ENCODE measurements around the gene CLK4. TPM values are rescaled to one million over a fixed set of nuclear protein-coding genes. Genes with fewer than 3 reads are reported as not detected.

CLK4 gene
- total RNA-seq, 1 donor from 2014 or later, result 37.9 TPM

DNA sequence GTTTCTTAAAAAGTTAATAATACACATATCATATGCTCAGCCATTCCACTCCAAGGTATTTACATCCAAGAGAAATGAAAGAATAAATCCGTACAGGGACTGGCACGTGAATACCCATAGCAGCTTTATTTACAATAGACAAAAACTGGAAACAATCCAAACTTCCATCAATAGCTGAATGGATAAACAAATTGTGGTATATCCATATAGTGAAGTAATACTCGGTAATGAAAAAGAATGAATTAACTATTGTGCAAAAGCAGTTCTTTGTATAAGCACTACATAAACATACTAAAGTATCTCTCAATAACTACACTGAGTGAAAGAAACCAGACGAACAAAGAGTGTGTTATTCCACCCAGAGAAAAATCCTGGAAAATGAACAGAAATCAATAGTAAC lies 54.2 kb downstream of the CLK4 start:
- TF ChIP-seq, protein P1, sequence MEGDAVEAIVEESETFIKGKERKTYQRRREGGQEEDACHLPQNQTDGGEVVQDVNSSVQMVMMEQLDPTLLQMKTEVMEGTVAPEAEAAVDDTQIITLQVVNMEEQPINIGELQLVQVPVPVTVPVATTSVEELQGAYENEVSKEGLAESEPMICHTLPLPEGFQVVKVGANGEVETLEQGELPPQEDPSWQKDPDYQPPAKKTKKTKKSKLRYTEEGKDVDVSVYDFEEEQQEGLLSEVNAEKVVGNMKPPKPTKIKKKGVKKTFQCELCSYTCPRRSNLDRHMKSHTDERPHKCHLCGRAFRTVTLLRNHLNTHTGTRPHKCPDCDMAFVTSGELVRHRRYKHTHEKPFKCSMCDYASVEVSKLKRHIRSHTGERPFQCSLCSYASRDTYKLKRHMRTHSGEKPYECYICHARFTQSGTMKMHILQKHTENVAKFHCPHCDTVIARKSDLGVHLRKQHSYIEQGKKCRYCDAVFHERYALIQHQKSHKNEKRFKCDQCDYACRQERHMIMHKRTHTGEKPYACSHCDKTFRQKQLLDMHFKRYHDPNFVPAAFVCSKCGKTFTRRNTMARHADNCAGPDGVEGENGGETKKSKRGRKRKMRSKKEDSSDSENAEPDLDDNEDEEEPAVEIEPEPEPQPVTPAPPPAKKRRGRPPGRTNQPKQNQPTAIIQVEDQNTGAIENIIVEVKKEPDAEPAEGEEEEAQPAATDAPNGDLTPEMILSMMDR (IDR thresholded peaks at IDR 0.05; ENCODE audit: unreplicated experiment), result no peak
- peaks cover 2% of the 10 kb centered on the region for H3K36me3 Mint-ChIP-seq (ENCODE audit: insufficient read depth)
- H3K4me3 Mint-ChIP-seq (ENCODE audit: low read depth), result no peak overlapping the region
- no peak for DNase-seq (ENCODE audit: low spot score, unreplicated experiment)
- peaks cover 23% of the 10 kb centered on the region for H3K27me3 Mint-ChIP-seq
- H3K27ac Mint-ChIP-seq, result no peak overlapping the region
- H3K9me3 Mint-ChIP-seq (ENCODE audit: low read depth), result peaks cover 9% of the 10 kb centered on the region
- no peaks in the 10 kb centered on the region for H3K4me1 Mint-ChIP-seq (ENCODE audit: low read depth)

DNA sequence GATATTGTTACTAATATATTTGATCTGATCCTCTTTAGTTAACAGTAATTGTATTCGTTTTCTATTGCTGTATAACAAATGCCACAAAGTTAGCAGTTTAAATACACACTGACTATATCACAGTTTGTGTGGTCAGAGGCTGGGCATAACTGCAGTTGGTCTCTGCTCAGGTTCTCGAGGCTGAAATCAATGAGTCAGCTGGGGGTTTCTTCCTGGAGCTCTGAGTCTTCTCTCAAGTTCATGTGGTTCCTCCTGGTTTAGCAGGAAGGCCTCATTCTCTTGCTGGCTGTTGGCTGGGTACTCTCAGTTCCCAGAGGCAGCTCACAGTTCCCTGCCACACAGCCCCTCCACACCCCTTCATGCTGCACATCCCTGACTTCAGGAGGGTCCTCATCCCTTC lies 57.4 kb downstream of the CLK4 start:
- H3K27ac Mint-ChIP-seq, result no peak overlapping the region
- H3K36me3 Mint-ChIP-seq (ENCODE audit: insufficient read depth), result peaks cover 2% of the 10 kb centered on the region
- peaks cover 5% of the 10 kb centered on the region for H3K4me1 Mint-ChIP-seq (ENCODE audit: low read depth)
- peaks cover 20% of the 10 kb centered on the region for H3K27me3 Mint-ChIP-seq
- H3K9me3 Mint-ChIP-seq (ENCODE audit: low read depth), result peaks cover 9% of the 10 kb centered on the region
- H3K4me3 Mint-ChIP-seq (ENCODE audit: low read depth), result no peak overlapping the region
- DNase-seq (ENCODE audit: low spot score, unreplicated experiment), result no peak
- TF ChIP-seq, protein P1 (IDR thresholded peaks at IDR 0.05; ENCODE audit: unreplicated experiment), result no peak

DNA sequence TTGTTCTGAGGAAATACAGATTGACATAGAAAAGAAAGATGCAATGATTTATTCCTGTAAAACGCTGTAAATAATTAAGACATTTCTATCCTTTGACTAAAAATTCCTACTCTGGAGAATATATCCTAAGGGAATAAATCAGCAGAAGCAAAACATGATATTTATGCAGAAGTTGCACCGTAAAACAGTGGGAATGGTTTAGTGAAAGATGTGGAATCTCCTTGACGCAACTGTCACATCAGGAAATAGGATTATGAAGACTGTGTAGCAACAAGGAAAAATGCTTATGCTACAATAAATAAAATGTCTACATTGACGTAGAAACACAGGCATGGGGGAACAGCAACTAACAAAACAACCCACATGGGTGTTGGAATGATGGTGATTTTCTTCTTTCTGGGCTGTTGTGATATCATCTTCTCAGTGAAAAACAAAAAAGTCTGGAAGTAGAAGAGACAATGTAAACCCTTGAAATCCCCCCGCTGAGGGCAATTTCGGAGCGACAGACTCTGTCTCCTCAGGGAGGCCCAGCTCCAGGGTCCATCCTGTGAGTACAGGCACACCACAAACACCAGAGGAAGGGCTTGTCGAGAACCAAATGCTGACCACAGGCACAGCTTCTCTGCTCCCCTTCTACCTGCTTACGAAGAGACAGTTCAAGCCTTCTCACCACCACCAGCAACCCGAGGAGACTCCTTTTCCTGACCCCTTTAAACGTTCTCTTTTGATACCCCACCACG lies 61.9 kb downstream of the CLK4 start:
- no peak overlapping the region for H3K4me3 Mint-ChIP-seq (ENCODE audit: low read depth)
- peaks cover 11% of the 10 kb centered on the region for H3K4me1 Mint-ChIP-seq (ENCODE audit: low read depth)
- H3K27ac Mint-ChIP-seq, result no peak overlapping the region
- H3K9me3 Mint-ChIP-seq (ENCODE audit: low read depth), result no peaks in the 10 kb centered on the region
- peaks cover 32% of the 10 kb centered on the region for H3K27me3 Mint-ChIP-seq
- TF ChIP-seq, protein P1 (IDR thresholded peaks at IDR 0.05; ENCODE audit: unreplicated experiment), result no peak
- DNase-seq (ENCODE audit: low spot score, unreplicated experiment), result no peak
- no peaks in the 10 kb centered on the region for H3K36me3 Mint-ChIP-seq (ENCODE audit: insufficient read depth)

GRCh38 chr5:178564397-178564796 lies 62.5 kb downstream of the CLK4 start:
- Mint-ChIP-seq H3K36me3 (ENCODE audit: insufficient read depth) (no peaks in the 10 kb centered on the region), H3K4me3 (ENCODE audit: low read depth) (no peak overlapping the region), H3K4me1 (ENCODE audit: low read depth) (peaks cover 11% of the 10 kb centered on the region), H3K9me3 (ENCODE audit: low read depth) (no peaks in the 10 kb centered on the region), H3K27ac (no peak overlapping the region), H3K27me3 (peaks cover 38% of the 10 kb centered on the region)
- TF ChIP-seq, protein P1 (IDR thresholded peaks at IDR 0.05; ENCODE audit: unreplicated experiment), result no peak
- DNase-seq (ENCODE audit: low spot score, unreplicated experiment), result no peak

GRCh38 chr5:178563621-178564020 lies 63.2 kb downstream of the CLK4 start:
- DNase-seq (ENCODE audit: low spot score, unreplicated experiment), result no peak
- no peak overlapping the region for H3K27ac Mint-ChIP-seq
- TF ChIP-seq, protein P1 (IDR thresholded peaks at IDR 0.05; ENCODE audit: unreplicated experiment), result no peak

More at GRCh38 chr5:178563621-178564020, 63.2 kb downstream of the CLK4 start:
- no peak overlapping the region for H3K4me3 Mint-ChIP-seq (ENCODE audit: low read depth)
- no peaks in the 10 kb centered on the region for H3K9me3 Mint-ChIP-seq (ENCODE audit: low read depth)
- no peaks in the 10 kb centered on the region for H3K36me3 Mint-ChIP-seq (ENCODE audit: insufficient read depth)
- H3K27me3 Mint-ChIP-seq, result peaks cover 43% of the 10 kb centered on the region
- peaks cover 11% of the 10 kb centered on the region for H3K4me1 Mint-ChIP-seq (ENCODE audit: low read depth)
